GM06990 (cell line): ENCODE data around the gene ZNF524.

ENCODE experiments used
- DNase-seq: peaks from one replicate; pipeline ENCODE4 v3.0.0-alpha.2; 2011; ENCODE audit not compliant: insufficient read length; ENCODE audit errors: extremely low read depth
- H3K27me3 ChIP-seq: replicated peaks from 2 replicates; pipeline ENCODE4 v1.6.0; 2011; ENCODE audit warnings: low read length; ENCODE audit not compliant: control insufficient read depth, insufficient read depth
- H3K36me3 ChIP-seq: 2 replicates; pipeline ENCODE4 v1.5.1; 2011; ENCODE audit warnings: low read length; ENCODE audit not compliant: control insufficient read depth, insufficient read depth
- H3K4me3 ChIP-seq: replicated peaks from 2 replicates; pipeline ENCODE4 v1.5.1; 2011; ENCODE audit warnings: low read depth, mild to moderate bottlenecking, control low read depth, low read length
- CTCF ChIP-seq: IDR thresholded peaks from 2 replicates; pipeline ENCODE4 v1.5.1; 2011; ENCODE audit warnings: low read length, control low read depth, mild to moderate bottlenecking, inconsistent platforms; ENCODE audit not compliant: insufficient read depth, poor library complexity, severe bottlenecking

The ZNF524 gene

GRCh38 chr19:55592391-55593090 is 7.5 kb upstream of the ZNF524 start:
- no peak for TF ChIP-seq CTCF
- Histone ChIP-seq H3K4me3 (no peak overlapping the region), H3K27me3 (no peaks in the 10 kb centered on the region), H3K36me3 (peaks cover 14% of the 10 kb centered on the region)
- DNase-seq = no peak

- peaks cover 14% of the 10 kb centered on the region for H3K36me3 ChIP-seq
- no peaks in the 10 kb centered on the region for H3K27me3 ChIP-seq
- DNase-seq = no peak
- TF ChIP-seq CTCF = no peak
- H3K4me3 ChIP-seq = no peak overlapping the region
Observed at GRCh38 chr19:55593096-55593772, 6.9 kb upstream of the ZNF524 start.

- no peak for TF ChIP-seq CTCF
- Histone ChIP-seq H3K27me3 (no peaks in the 10 kb centered on the region), H3K36me3 (peaks cover 14% of the 10 kb centered on the region), H3K4me3 (no peak overlapping the region)
- no peak for DNase-seq
Observed at GRCh38 chr19:55594996-55595545, 5.0 kb upstream of the ZNF524 start.

GRCh38 chr19:55596304-55596703 is 3.8 kb upstream of the ZNF524 start:
- TF ChIP-seq CTCF = no peak
- DNase-seq = no peak
- H3K4me3 ChIP-seq = no peak overlapping the region
- H3K36me3 ChIP-seq = peaks cover 14% of the 10 kb centered on the region
- no peaks in the 10 kb centered on the region for H3K27me3 ChIP-seq

- peaks cover 13% of the 10 kb centered on the region for H3K36me3 ChIP-seq
- no peak for DNase-seq
- no peak overlapping the region for H3K4me3 ChIP-seq
- no peak for TF ChIP-seq CTCF
- no peaks in the 10 kb centered on the region for H3K27me3 ChIP-seq
Observed at GRCh38 chr19:55597501-55597921, 2.6 kb upstream of the ZNF524 start.
